ENCODE results near the gene CDADC1.
A peak's percentile ranks its signal among the peaks of the same experiment; 100 is the strongest.

The CDADC1 gene

DNA sequence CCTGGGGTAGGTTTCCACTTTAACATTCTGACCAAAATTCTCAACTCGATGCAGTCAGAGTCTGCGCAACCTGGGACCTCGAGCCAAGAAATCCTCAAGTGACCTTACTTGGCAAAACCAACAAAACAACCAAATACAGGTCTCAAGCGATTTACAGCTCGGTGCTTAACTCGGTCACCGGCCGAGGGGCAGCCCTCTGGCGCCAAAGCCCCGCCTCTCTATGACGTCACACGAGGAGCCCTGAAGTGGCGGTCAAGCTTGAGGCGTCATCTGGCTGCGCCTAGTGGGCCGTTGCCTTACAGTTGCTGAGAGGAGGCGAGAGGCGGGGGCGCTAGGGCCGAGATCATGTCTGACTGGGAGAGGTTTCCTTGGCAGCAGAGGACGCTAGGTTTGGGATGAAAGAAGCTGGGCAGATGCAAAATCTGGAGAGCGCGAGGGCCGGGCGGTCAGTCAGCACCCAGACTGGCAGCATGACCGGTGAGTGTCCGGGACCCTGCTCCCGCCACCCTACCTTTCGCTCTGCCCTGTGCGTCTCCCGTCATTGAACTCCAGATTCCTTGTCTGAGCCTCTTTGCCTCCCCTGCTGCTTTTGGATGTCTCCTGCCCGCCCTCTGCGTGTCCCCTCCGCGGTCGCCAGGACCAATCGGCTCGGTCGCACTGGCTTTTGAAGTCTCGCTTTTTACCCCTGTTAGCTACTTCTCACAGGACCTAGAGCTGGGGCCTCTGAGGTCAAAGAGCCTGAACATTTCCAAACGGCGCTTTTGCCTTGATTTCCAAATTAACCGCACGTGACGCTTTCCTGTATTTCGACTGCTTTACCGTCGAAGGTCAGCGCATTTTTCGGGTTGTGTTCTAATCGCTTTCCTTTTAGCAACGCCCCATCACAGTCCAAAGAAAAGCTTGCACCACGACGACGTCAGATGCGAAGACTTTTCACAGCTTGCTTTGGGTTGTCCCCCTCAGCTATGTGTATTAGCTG lies at the start of gene CDADC1:
Gene CDADC1, plus strand, starts transcription at position 283 of the 979 bp plus-strand sequence. Its CDS starts 113 bp downstream, at position 396.
- DNase-seq: peak; percentile 91 to 95

DNA sequence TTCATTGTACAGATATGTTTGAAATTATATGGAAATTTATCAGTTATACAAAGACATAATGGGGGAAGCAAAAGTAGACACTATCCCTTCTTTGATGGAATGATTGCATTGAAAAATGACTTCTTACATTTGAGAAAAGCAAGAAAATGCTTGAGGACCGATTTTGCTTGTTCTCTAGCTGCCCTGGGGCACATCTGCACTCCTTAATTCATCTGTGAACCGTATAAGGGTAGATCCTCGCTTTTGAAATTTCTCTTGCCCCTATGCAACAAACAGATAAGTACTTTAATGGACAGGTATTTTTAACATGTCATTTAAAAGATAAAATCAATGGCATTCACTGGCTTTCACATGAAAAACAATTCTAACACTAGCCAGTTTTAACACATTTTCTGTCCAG lies 41.1 kb upstream of the CDADC1 start:
- no peak for DNase-seq

DNA sequence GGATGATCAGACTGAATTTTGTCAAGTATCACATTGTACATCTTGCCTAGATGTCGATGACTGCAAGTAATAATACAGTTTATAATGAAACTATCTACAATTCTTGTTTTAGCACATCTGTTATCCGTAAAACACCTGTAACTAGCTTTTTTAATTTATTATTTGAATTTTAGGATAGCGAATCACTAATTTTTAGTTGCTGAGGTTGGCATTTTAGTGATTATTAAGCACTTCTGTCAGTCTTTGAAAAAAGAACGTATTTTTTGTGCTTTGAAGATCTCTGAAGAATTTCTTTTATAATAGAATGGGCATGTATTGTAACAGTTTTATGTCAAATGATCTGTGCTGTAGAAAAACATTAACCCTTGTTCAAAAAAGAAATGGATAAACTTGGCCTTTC lies 39.1 kb upstream of the CDADC1 start:
- no peak for DNase-seq

DNA sequence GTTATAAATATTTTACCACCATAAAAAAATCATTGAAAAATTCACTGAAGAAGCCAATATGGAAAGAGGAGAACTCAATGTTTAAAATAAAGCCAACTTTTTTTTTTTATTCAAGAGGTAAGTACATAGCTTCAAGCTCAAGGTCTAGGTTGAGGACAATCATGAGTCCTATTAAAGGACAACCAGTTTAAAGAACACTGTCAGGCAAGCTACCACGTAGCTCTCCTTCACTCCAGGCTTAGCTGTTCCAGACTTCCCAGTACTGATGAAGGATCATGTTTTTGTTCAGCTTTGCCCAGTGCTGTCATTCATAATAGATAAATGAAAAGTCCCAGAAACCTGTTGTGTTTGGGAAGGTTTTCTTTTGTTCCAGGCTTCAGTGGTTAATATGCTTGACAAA lies 37.6 kb upstream of the CDADC1 start:
- DNase-seq: no peak

DNA sequence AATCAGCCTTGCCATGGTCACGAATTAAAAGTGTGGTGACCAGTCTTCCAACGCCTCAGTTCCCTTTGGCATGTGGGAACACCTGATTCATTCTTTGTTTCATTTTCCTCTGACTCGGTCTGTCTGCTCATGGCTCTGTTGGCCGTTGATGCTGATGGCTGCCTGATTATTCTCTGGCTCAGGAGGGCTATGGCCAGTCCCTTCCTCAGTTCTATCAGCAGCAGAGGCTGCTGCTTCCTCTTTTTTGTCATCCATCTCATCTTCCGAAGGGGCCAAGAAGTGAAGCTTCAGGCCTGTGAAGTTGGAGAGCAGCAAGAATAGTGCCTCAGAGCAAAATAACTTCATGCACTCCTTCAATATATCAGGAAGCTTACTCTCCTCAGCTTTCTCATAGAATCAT lies 37.1 kb upstream of the CDADC1 start:
- no peak for DNase-seq

DNA sequence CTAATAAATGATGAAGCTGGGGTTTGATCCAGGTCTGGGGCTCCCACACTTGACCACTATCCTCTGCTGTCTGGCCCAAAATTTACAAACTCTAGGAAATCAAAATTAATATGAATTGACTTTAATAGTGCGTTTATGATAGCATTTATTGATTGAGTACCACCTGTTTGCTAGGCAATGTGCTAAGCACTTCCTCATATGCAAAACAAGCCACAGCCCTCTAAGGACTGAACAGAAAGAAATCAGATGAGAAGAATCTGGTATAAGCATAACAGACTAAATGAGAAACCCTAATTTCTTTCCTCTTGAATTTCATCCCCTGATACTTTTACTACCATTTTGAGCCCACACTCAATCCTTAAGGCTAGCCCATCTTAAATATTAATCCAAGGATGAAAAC lies 34.2 kb upstream of the CDADC1 start:
- DNase-seq: no peak

GRCh38 chr13:49213997-49214916 lies 33.5 kb upstream of the CDADC1 start:
- DNase-seq: no peak

- peak in 1 of 2 donors; percentile 31 for DNase-seq
These were observed 32.8 kb upstream of the CDADC1 start for GRCh38 chr13:49214917-49215376.

- no peak for DNase-seq
These were observed 31.4 kb upstream of the CDADC1 start for GRCh38 chr13:49216334-49216733.

DNA sequence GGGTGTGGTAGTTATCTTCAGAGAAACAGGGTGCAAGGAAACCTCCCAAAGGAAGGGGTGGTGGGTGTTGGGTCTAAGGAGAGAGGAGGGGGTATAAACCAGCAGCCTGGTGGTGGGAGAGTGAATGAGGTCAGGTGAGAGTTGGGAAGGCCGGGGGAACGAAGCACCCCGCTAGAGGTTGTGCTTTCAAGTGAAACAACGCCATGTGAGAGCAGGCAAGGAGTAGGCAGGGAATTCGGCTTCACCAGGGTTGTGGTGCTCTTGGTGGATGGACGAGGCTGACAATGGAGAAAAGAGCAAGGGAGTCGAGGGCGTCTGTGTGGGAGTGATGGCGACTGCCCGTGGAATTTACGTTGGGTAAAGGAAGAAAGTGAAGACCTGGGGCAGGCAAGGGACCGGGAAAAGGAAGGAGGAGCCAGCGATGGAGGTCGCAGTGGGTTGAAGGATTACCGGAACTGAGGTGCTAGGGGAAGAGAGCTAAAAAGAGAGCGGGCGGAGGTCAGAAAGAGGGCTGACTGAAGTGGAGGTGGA lies 29.7 kb upstream of the CDADC1 start:
- DNase-seq: no peak

DNA sequence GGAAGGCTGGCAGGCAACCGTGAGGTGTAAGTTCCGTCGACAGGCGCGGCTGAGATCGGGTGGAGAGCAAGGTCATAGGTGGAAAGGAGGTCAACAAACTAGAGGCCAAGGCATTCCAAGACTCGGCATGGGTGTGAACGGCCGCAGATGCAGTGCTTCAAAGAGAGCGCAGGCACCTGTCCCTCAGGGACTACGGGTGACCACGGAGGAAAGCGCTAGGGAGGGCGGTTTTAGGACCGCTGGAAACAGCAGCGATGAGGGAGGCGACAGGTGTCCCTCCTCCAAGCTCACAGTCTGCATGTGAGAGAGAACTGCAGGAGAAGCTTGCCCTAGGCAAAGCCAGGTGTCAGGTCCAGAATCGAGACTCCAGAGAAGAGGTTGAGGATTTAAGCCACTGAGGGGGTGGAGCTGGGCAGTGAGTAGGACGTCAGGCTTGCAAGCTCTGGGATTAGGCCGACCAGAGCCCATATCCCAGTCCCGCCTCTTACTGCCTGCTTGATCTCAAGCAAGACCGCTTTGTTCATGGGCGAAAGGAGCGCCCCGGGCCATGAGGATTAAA lies 29.2 kb upstream of the CDADC1 start:
- no peak for DNase-seq

DNA sequence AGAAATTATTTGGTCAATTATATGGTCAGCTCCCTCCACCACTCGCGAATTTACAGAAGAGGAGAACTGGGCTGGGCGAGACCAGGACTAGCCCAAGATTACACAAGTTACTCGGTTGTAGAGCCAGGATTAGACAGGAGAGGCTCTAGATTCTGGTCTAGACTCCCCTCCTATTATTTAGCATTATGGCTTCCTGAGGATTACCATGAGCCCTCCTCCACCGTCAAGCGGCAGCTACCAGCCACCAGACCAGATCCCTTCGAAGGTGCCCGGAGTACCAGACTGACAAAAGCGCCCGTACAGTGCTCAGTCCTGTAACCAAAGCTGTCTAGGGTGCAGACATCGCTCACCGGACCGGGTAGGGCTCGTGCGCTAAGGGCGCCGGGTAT lies 28.1 kb upstream of the CDADC1 start:
- DNase-seq: no peak

GRCh38 chr13:49220036-49220855 lies 27.5 kb upstream of the CDADC1 start, which contains the start of gene MLNR:
TSS of gene MLNR (plus strand) at chr13:49220338. CDS start at chr13:49220338, 0 bp downstream.
- peak in 1 of 2 donors; percentile 32 for DNase-seq

- peak in 1 of 2 donors; percentile 4 for DNase-seq
These were observed 26.7 kb upstream of the CDADC1 start for GRCh38 chr13:49220856-49221589.

- no peak for DNase-seq
These were observed 26.1 kb upstream of the CDADC1 start for GRCh38 chr13:49221590-49221965.

GRCh38 chr13:49225223-49226042 lies 22.3 kb upstream of the CDADC1 start:
- DNase-seq: no peak

DNA sequence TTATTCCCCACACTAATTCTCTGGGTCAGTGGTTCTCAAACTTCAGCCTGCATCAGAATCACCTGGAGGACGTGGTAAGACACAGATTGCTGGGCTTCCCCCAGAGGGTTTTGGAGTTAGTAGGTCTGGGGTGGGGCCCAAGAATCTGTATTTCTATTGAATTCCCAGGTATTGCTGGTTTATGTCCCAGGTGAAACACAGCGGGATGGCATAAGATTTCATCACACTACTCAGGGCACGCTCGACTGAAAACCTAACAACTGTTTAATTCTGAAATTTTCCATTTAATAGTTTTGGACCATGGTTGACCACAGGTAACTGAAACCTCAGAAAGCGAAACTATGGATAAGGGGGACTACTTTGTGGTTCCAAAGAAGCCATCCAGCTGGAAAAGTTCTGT lies 21.1 kb upstream of the CDADC1 start:
- no peak for DNase-seq

DNA sequence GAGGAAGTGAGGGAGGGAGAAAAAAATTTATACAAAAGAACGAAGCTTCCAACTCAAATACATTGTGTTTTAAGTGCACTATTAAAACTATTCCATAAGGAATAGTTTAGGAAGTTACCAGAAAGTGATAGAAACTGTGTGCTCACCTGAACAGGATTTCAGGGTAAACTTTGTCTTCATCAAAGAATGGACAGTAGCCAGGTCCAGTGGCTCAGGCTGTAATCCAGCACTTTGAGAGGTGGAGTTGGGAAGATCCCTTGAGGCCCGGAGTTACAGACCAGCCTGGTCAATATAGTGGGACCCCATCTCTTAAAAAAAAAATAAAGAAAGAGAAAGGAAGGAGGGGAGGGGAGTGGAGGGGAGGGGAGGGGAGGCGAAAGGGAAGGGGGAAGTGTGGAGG lies 13.0 kb upstream of the CDADC1 start:
- DNase-seq: no peak

- no peak for DNase-seq
These were observed 11.8 kb upstream of the CDADC1 start for GRCh38 chr13:49235856-49236431.

DNA sequence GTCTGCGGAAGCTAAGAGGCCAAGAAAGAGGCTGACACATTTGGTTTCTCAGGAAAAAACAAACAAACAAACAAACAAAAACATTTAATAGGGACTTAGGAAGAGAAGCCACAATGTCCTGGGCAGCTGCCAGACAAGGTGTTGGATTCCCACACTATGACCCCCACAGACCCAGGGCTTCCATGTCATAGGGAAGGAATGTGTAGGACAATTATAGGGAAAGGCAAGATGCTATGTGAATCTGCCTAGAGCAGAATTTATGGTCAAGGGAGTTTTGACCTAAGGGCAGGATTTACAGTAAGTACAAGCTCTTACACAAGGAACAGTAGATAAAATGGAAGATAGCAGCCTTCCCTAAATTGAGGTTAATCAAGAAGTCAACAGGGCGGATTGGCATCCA lies 9.1 kb upstream of the CDADC1 start:
- no peak for DNase-seq

Measured in stimulated activated CD4-positive, alpha-beta T cell treated with anti-CD3 and anti-CD28 coated beads, Interleukin-2, amount 100 ng/mL, for 48 hours (primary cell).